GM23248 (cell line): ENCODE results near the gene NPAS2. TPM values are rescaled to one million over a fixed set of nuclear protein-coding genes. Genes with fewer than 3 reads are reported as not detected.

Source experiments
- DNase-seq: peaks from one replicate; pipeline ENCODE4 v3.0.0-alpha.2; 2015
- H2AFZ ChIP-seq: fragments of 200-600 bp; sonication (generic); 2 replicates; pipeline ENCODE4 v1.6.1; 2016; ENCODE audit warnings: antibody characterized with exemption
- H3F3A ChIP-seq: fragments of 200-600 bp; sonication (generic); 2 replicates; pipeline ENCODE4 v1.6.1; 2016; ENCODE audit warnings: mild to moderate bottlenecking, antibody characterized with exemption, mixed run types; ENCODE audit not compliant: insufficient read depth
- H3K27ac ChIP-seq: fragments of 200-600 bp; sonication (generic); 2 replicates; pipeline ENCODE4 v1.5.1; 2016; ENCODE audit warnings: mild to moderate bottlenecking
- H3K27me3 ChIP-seq: fragments of 200-600 bp; sonication (generic); replicated peaks from 2 replicates; pipeline ENCODE4 v1.6.1; 2016; ENCODE audit warnings: mild to moderate bottlenecking; ENCODE audit not compliant: insufficient read depth
- H3K36me3 ChIP-seq: fragments of 200-600 bp; sonication (generic); 2 replicates; pipeline ENCODE4 v1.6.1; 2016; ENCODE audit warnings: low read depth, mild to moderate bottlenecking
- H3K4me1 ChIP-seq: fragments of 200-600 bp; sonication (generic); 2 replicates; pipeline ENCODE4 v1.6.1; 2016; ENCODE audit warnings: mild to moderate bottlenecking; ENCODE audit not compliant: insufficient read depth
- H3K4me2 ChIP-seq: fragments of 200-600 bp; sonication (generic); one replicate; pipeline ENCODE4 v1.6.1; 2016; ENCODE audit warnings: mild to moderate bottlenecking; ENCODE audit not compliant: unreplicated experiment
- H3K4me3 ChIP-seq: fragments of 200-600 bp; sonication (generic); 2 replicates; pipeline ENCODE4 v1.5.1; 2016; ENCODE audit warnings: mild to moderate bottlenecking
- H3K79me2 ChIP-seq: fragments of 200-600 bp; sonication (generic); 2 replicates; pipeline ENCODE4 v1.6.1; 2016; ENCODE audit warnings: mild to moderate bottlenecking; ENCODE audit not compliant: insufficient read depth
- H3K9ac ChIP-seq: fragments of 200-600 bp; sonication (generic); 2 replicates; pipeline ENCODE4 v1.6.1; 2016; ENCODE audit warnings: mild to moderate bottlenecking
- H3K9me2 ChIP-seq: fragments of 200-600 bp; sonication (generic); 2 replicates; pipeline ENCODE4 v1.6.1; 2016; ENCODE audit warnings: mixed run types, mild to moderate bottlenecking, moderate library complexity; ENCODE audit not compliant: insufficient read depth
- H3K9me3 ChIP-seq: fragments of 200-600 bp; sonication (generic); one replicate; pipeline ENCODE4 v1.6.1; 2017; ENCODE audit warnings: low read depth
- H4K20me1 ChIP-seq: fragments of 200-600 bp; sonication (generic); 2 replicates; pipeline ENCODE4 v1.6.0; 2016; ENCODE audit not compliant: insufficient read depth
- EZH2 ChIP-seq: fragments of 200-600 bp; sonication (generic); IDR thresholded peaks from 2 replicates; pipeline ENCODE4 v1.6.1; 2018; ENCODE audit warnings: antibody characterized with exemption, mild to moderate bottlenecking; ENCODE audit not compliant: insufficient read depth, poor library complexity, severe bottlenecking
- EZH2phosphoT487 ChIP-seq: fragments of 200-600 bp; sonication (generic); IDR thresholded peaks from 2 replicates; pipeline ENCODE4 v1.6.1; 2018; ENCODE audit warnings: antibody characterized with exemption, moderate library complexity, mild to moderate bottlenecking, low read depth; ENCODE audit not compliant: insufficient read depth
- WGBS, 2 experiments: methylation state at CpG; one replicate each; pipeline ENCODE4 v1.1.6; 2015 to 2017; ENCODE audit warnings: low lambda C conversion rate in 2 of 2, low coverage in 1 of 2; ENCODE audit errors: missing lambda C conversion rate in 2 of 2; 5-methylcytosine and 5-hydroxymethylcytosine counted together
- in situ Hi-C: fragments of 300-500 bp; cut with MboI; formaldehyde crosslinking; loops from 2 replicates; pipeline ENCODE4 v1.15.0; 2020
- polyA plus RNA-seq: library from polyadenylated mRNA; unstranded; fragments of >200 nt; fragmentation: Nextera tagmentation; extraction: Ambion mirVana; gene quantifications from 2 replicates; pipeline ENCODE4 v1.2.1, GENCODE V29; 2016
- total RNA-seq: library from RNA; depleted of rRNA; stranded (reverse); fragments of >200 nt; shearing (Covaris generic); gene quantifications from 2 replicates; pipeline ENCODE4 v1.2.3, GENCODE V29; 2014

The NPAS2 gene
- total and polyA plus RNA-seq, 2 experiments from 2014 or later, result 3.8 to 10.8 TPM

DNA sequence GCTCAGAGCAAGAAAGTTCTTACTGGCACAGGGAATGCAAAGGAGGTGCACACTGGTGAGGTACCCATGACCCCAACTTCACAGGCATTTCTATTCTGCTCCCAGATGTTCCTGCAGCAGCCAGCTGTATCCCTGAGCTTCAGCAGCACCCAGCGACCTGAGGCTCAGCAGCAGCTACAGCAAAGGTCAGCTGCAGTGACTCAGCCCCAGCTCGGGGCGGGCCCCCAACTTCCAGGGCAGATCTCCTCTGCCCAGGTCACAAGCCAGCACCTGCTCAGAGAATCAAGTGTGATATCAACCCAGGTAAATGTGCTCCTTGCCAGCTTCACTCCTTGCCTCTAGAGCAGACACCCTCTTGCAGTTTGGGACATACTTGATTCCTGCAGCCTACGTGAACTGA is 168.0 kb downstream of the NPAS2 start:
- Histone ChIP-seq H3K4me2 (no peak overlapping the region), H2AFZ (no peak overlapping the region), H3K9me2 (no peaks in the 10 kb centered on the region), H3K9ac (no peak overlapping the region), H3K27me3 (no peaks in the 10 kb centered on the region), H3K79me2 (no peaks in the 10 kb centered on the region), H3K4me3 (no peak overlapping the region), H3K27ac (no peak overlapping the region), H3K36me3 (no peaks in the 10 kb centered on the region), H4K20me1 (no peaks in the 10 kb centered on the region), H3K9me3 (no peaks in the 10 kb centered on the region), H3F3A (no peaks in the 10 kb centered on the region), H3K4me1 (no peaks in the 10 kb centered on the region)
- in situ Hi-C loops, result no loop called here
- TF ChIP-seq EZH2phosphoT487 (no peak), EZH2 (no peak)
- DNase-seq, result no peak
- 83 to 89% methylated on average over 4 of the region's 4 CpGs for WGBS, 2 experiments

DNA sequence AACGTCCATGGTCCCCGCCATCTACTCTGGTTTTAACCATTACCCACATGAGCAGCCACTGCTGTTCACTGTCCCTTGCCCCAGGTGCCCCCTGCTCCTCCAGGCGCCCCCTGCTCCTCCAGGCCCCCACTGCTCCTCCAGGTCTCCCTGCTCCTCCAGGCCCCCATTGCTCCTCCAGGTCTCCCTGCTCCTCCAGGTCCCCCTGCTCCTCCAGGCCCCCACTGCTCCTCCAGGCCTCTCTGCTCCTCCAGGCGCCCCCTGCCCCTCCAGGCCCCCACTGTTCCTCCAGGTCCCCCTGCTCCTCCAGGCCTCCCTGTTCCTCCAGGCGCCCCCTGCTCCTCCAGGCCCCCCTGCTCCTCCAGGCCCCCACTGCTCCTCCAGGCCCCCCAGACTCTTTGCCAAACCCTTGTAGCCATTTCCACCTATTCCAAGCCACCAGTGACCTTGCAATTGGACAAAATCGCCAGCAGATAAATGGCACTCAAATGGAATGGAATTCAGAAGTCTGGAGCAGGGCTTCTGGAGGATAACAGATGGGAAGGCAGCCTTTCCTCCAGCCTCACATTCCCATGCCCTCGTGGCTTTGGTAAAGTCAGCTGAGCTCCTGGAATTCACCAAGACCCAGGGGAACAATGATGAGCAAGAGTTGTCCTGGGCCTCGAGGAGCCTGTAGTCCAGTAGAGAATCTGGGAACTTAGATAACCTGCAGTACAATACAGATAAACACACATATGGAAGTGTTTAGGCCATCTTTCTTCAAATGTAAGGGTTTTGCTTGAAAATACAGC is 168.9 kb downstream of the NPAS2 start:
- Histone ChIP-seq H3K79me2 (no peaks in the 10 kb centered on the region), H3K9me2 (no peaks in the 10 kb centered on the region), H3K27me3 (no peaks in the 10 kb centered on the region), H3K9me3 (no peaks in the 10 kb centered on the region), H3F3A (no peaks in the 10 kb centered on the region), H3K27ac (no peak overlapping the region), H2AFZ (no peak overlapping the region), H3K36me3 (no peaks in the 10 kb centered on the region), H3K9ac (no peak overlapping the region), H4K20me1 (no peaks in the 10 kb centered on the region), H3K4me1 (no peaks in the 10 kb centered on the region), H3K4me3 (no peak overlapping the region), H3K4me2 (no peak overlapping the region)
- TF ChIP-seq EZH2phosphoT487, result no peak
- no peak for TF ChIP-seq EZH2
- in situ Hi-C loops, result no loop called here
- DNase-seq, result peak; percentile 56
- WGBS, 2 experiments, result 64% methylated on average over 6 to 8 of the region's 8 CpGs

DNA sequence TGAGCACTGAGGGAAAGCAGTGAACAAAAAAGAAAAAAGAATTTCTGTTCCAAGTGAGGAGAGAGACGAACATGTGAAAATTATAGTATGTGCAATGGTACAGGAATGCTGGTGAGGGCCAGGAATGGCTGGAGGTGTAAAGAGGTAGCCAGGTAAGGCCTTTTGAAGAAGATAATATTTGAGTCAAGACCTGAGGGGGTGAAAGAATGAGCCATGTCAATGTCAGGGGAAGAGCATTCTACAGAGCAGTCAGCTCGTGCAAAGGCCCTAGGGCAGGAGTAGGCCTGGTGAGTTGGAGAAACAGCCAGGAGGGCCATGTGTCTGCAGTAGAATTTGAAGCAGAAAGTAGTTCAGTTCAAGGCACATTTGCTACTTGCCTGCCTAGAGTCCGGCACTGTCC is 169.7 kb downstream of the NPAS2 start:
- Histone ChIP-seq H4K20me1 (no peaks in the 10 kb centered on the region), H3K9me2 (no peaks in the 10 kb centered on the region), H3K9ac (no peak overlapping the region), H3K4me3 (no peak overlapping the region), H3F3A (no peaks in the 10 kb centered on the region), H3K79me2 (no peaks in the 10 kb centered on the region), H3K27me3 (no peaks in the 10 kb centered on the region), H3K36me3 (no peaks in the 10 kb centered on the region), H3K4me2 (no peak overlapping the region), H3K4me1 (no peaks in the 10 kb centered on the region), H3K9me3 (no peaks in the 10 kb centered on the region), H2AFZ (no peak overlapping the region), H3K27ac (no peak overlapping the region)
- DNase-seq, result no peak
- 87 to 94% methylated on average over 3 of the region's 3 CpGs for whole genome bisulfite sequencing, 2 experiments
- TF ChIP-seq EZH2, result no peak
- no peak for TF ChIP-seq EZH2phosphoT487
- in situ Hi-C loops, result loop anchor here (5.0 to 10.0 kb wide), 2 partner anchors 262 to 375 kb away; no protein-coding TSS in a partner anchor

DNA sequence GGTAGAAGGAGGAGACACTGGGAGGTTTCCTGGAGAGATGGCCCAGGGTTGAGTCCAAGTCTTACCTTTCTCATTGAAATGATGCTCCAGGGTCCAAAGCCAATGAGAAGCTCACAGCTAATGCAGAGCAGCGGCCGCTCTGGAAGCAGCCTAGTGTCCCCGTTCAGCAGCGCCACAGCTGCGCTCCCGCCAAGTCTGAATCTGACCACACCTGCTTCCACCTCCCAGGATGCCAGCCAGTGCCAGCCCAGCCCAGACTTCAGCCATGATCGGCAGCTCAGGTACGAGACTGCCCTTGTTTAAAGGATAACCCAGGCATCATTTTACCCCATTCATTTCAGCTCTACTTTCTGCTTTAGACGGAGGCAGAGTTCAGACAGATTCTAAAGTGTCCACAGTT is 170.2 kb downstream of the NPAS2 start:
- Histone ChIP-seq H3F3A (no peaks in the 10 kb centered on the region), H3K36me3 (no peaks in the 10 kb centered on the region), H4K20me1 (no peaks in the 10 kb centered on the region), H3K27me3 (no peaks in the 10 kb centered on the region), H3K9me3 (no peaks in the 10 kb centered on the region), H3K4me2 (no peak overlapping the region), H3K27ac (no peak overlapping the region), H3K79me2 (no peaks in the 10 kb centered on the region), H2AFZ (no peak overlapping the region), H3K4me1 (no peaks in the 10 kb centered on the region), H3K4me3 (no peak overlapping the region), H3K9ac (no peak overlapping the region), H3K9me2 (no peaks in the 10 kb centered on the region)
- DNase-seq, result no peak
- WGBS, 2 experiments, result 89 to 90% methylated on average over 9 of the region's 9 CpGs
- TF ChIP-seq EZH2phosphoT487, result no peak
- TF ChIP-seq EZH2, result no peak
- in situ Hi-C loops, result loop anchor here (5.0 to 10.0 kb wide), 2 partner anchors 263 to 375 kb away; no protein-coding TSS in a partner anchor
